ENCODE data around the gene CADPS2. TPM values are rescaled to one million over a fixed set of nuclear protein-coding genes. Genes with fewer than 3 reads are reported as not detected.

The CADPS2 gene
- total RNA-seq, 1 donor from 2014 or later = 27.8 TPM

- no peak for DNase-seq (ENCODE audit: low spot score)
- H3K9me3 Mint-ChIP-seq (ENCODE audit: unreplicated experiment) = no peaks in the 10 kb centered on the region
- no peak for TF ChIP-seq CTCF (IDR thresholded peaks at IDR 0.05; ENCODE audit: unreplicated experiment)
- no peak overlapping the region for H3K27ac Mint-ChIP-seq (ENCODE audit: unreplicated experiment)
- no peaks in the 10 kb centered on the region for H3K36me3 Mint-ChIP-seq (ENCODE audit: low read depth, unreplicated experiment)
- H3K4me3 Mint-ChIP-seq (ENCODE audit: unreplicated experiment) = no peak overlapping the region
- H3K27me3 Mint-ChIP-seq (ENCODE audit: unreplicated experiment) = no peaks in the 10 kb centered on the region
- peaks cover 25% of the 10 kb centered on the region for H3K4me1 Mint-ChIP-seq (ENCODE audit: unreplicated experiment)
These were observed 210.6 kb downstream of the CADPS2 start for GRCh38 chr7:122675621-122676020.

GRCh38 chr7:122675011-122675410, 211.2 kb downstream of the CADPS2 start:
- peaks cover 25% of the 10 kb centered on the region for H3K4me1 Mint-ChIP-seq (ENCODE audit: unreplicated experiment)
- no peaks in the 10 kb centered on the region for H3K27me3 Mint-ChIP-seq (ENCODE audit: unreplicated experiment)

DNA sequence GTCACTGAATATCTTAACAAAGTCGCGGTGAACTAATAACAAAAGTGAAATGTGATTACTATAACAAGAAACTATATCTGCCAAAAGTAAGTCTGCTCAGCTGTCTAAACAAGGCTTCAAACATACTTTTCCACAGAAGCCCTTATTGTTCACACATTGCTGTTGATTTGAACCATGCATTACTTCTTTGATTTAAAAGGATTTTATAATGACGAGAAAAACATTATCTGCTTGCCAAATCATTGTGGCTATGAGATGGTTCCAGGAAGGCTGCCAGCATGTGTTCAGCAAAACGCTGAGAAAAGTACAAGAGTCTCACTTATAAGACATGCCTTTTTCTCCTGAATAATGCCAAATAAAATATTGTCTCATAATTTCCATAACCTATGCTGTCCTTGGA, 211.8 kb downstream of the CADPS2 start:
- TF ChIP-seq CTCF (IDR thresholded peaks at IDR 0.05; ENCODE audit: unreplicated experiment) = no peak
- DNase-seq (ENCODE audit: low spot score) = no peak
- H3K4me1 Mint-ChIP-seq (ENCODE audit: unreplicated experiment) = peaks cover 24% of the 10 kb centered on the region
- H3K27me3 Mint-ChIP-seq (ENCODE audit: unreplicated experiment) = peaks cover 2% of the 10 kb centered on the region
- no peak overlapping the region for H3K27ac Mint-ChIP-seq (ENCODE audit: unreplicated experiment)
- no peak overlapping the region for H3K4me3 Mint-ChIP-seq (ENCODE audit: unreplicated experiment)
- no peaks in the 10 kb centered on the region for H3K9me3 Mint-ChIP-seq (ENCODE audit: unreplicated experiment)
- no peaks in the 10 kb centered on the region for H3K36me3 Mint-ChIP-seq (ENCODE audit: low read depth, unreplicated experiment)

More at GRCh38 chr7:122675011-122675410, 211.2 kb downstream of the CADPS2 start:
- Mint-ChIP-seq H3K9me3 (ENCODE audit: unreplicated experiment) (no peaks in the 10 kb centered on the region), H3K4me3 (ENCODE audit: unreplicated experiment) (no peak overlapping the region), H3K36me3 (ENCODE audit: low read depth, unreplicated experiment) (no peaks in the 10 kb centered on the region), H3K27ac (ENCODE audit: unreplicated experiment) (no peak overlapping the region)
- no peak for DNase-seq (ENCODE audit: low spot score)
- TF ChIP-seq CTCF (IDR thresholded peaks at IDR 0.05; ENCODE audit: unreplicated experiment) = no peak

GRCh38 chr7:122673951-122674350, 212.3 kb downstream of the CADPS2 start:
- TF ChIP-seq CTCF (IDR thresholded peaks at IDR 0.05; ENCODE audit: unreplicated experiment) = no peak

GRCh38 chr7:122672536-122672935, 213.7 kb downstream of the CADPS2 start:
- no peak for TF ChIP-seq CTCF (IDR thresholded peaks at IDR 0.05; ENCODE audit: unreplicated experiment)
- Mint-ChIP-seq H3K4me3 (ENCODE audit: unreplicated experiment) (no peak overlapping the region), H3K27me3 (ENCODE audit: unreplicated experiment) (peaks cover 2% of the 10 kb centered on the region), H3K36me3 (ENCODE audit: low read depth, unreplicated experiment) (no peaks in the 10 kb centered on the region), H3K4me1 (ENCODE audit: unreplicated experiment) (peaks cover 22% of the 10 kb centered on the region), H3K9me3 (ENCODE audit: unreplicated experiment) (no peaks in the 10 kb centered on the region), H3K27ac (ENCODE audit: unreplicated experiment) (no peak overlapping the region)
- no peak for DNase-seq (ENCODE audit: low spot score)

More at GRCh38 chr7:122673951-122674350, 212.3 kb downstream of the CADPS2 start:
- no peak overlapping the region for H3K4me3 Mint-ChIP-seq (ENCODE audit: unreplicated experiment)
- H3K9me3 Mint-ChIP-seq (ENCODE audit: unreplicated experiment) = no peaks in the 10 kb centered on the region
- DNase-seq (ENCODE audit: low spot score) = no peak
- peaks cover 2% of the 10 kb centered on the region for H3K27me3 Mint-ChIP-seq (ENCODE audit: unreplicated experiment)
- H3K27ac Mint-ChIP-seq (ENCODE audit: unreplicated experiment) = no peak overlapping the region
- H3K4me1 Mint-ChIP-seq (ENCODE audit: unreplicated experiment) = peaks cover 22% of the 10 kb centered on the region
- no peaks in the 10 kb centered on the region for H3K36me3 Mint-ChIP-seq (ENCODE audit: low read depth, unreplicated experiment)
